HCT116 (cell line): Measurements from ENCODE around the gene LIX1. TPM values are rescaled to one million over a fixed set of nuclear protein-coding genes. Genes with fewer than 3 reads are reported as not detected.

Source experiments
- ATAC-seq: fragments of 200-7000 bp; cut with Tn5 transposase; 2 replicates; pipeline ENCODE4 v1.9.1; 2020; ENCODE audit warnings: mild to moderate bottlenecking, moderate library complexity
- BruUV-seq: library from RNA; stranded (reverse); fragments of 400-500 nt; replicated peaks from 2 replicates; lab custom pipeline; 2021; lab: Mats Ljungman, UMichigan
- CTCF ChIA-PET: fragments of 300-600 bp; sonication (Branson Sonifier 250); formaldehyde crosslinking; loops from one replicate; lab custom pipeline; 2021; ENCODE audit warnings: antibody characterized with exemption; lab: Charles Lee
- POLR2A ChIA-PET: fragments of 300-600, 350-600 bp; sonication (Branson Sonifier 250); formaldehyde crosslinking; loops from one replicate; lab custom pipeline; 2021; ENCODE audit warnings: antibody characterized with exemption; lab: Charles Lee
- RAD21 ChIA-PET, 2 experiments: fragments of 300-600 bp; sonication (Branson Sonifier 250); formaldehyde crosslinking; loops; one replicate each; lab custom pipeline; 2023; ENCODE audit warnings: low total read pairs in 2 of 2; ENCODE audit not compliant: uncharacterized antibody in 2 of 2, unreplicated experiment in 2 of 2, low non-redundant PET in 1 of 2; lab: Charles Lee
- DNase-seq: peaks from one replicate; pipeline ENCODE4 v3.0.0-alpha.2; 2010; ENCODE audit warnings: low read depth, low spot score
- H2AFZ ChIP-seq: fragments of 200-600 bp; shearing (Covaris generic), sonication (generic); 2 replicates; pipeline ENCODE4 v1.6.1; 2017; ENCODE audit warnings: low read depth, mixed run types, mixed read lengths, antibody characterized with exemption, low read length; ENCODE audit not compliant: poor library complexity, severe bottlenecking
- H3K27ac ChIP-seq: 2 replicates; pipeline ENCODE4 v1.5.1; 2012; ENCODE audit warnings: low read depth, low read length
- H3K27me3 ChIP-seq: fragments of 200-600 bp; sonication (generic); 2 replicates; pipeline ENCODE4 v1.6.1; 2016; ENCODE audit warnings: mixed run types, low read length, mixed read lengths; ENCODE audit not compliant: insufficient read depth
- H3K36me3 ChIP-seq, 2 experiments: fragments of 200-500 bp in 1 of 2; fragments of 200-600 bp in 1 of 2; sonication (Bioruptor generic) in 1 of 2; sonication (generic) in 1 of 2; 2 replicates each; pipeline versions ENCODE4 v1.5.1 to v1.6.1; 2014 to 2016; ENCODE audit warnings: low read length in 2 of 2, inconsistent platforms in 1 of 2, mixed read lengths in 1 of 2, mixed run types in 1 of 2; ENCODE audit not compliant: insufficient read depth in 2 of 2, control insufficient read depth in 1 of 2
- H3K4me1 ChIP-seq, 2 experiments: fragments of 200-600 bp in 1 of 2; sonication (generic) in 1 of 2; 2 replicates each; pipeline versions ENCODE4 v1.5.1 to v1.6.1; 2012 to 2017; ENCODE audit warnings: low read length in 2 of 2, inconsistent platforms in 1 of 2, mild to moderate bottlenecking in 1 of 2, mixed read lengths in 1 of 2, mixed run types in 1 of 2, moderate library complexity in 1 of 2; ENCODE audit not compliant: insufficient read depth in 2 of 2, control insufficient read depth in 1 of 2
- H3K4me2 ChIP-seq: fragments of 200-600 bp; sonication (generic); 2 replicates; pipeline ENCODE4 v1.6.1; 2017; ENCODE audit warnings: mixed run types, low read length, mixed read lengths
- H3K4me3 ChIP-seq, 2 experiments: fragments of 200-600 bp in 1 of 2; sonication (generic) in 1 of 2; replicated peaks in 1 of 2; 2 replicates each; pipeline ENCODE4 v1.5.1; 2011 to 2016; ENCODE audit warnings: low read length in 2 of 2, control low read depth in 1 of 2, low read depth in 1 of 2, mild to moderate bottlenecking in 1 of 2, mixed read lengths in 1 of 2, mixed run types in 1 of 2
- H3K79me2 ChIP-seq: fragments of 200-600 bp; sonication (generic); 2 replicates; pipeline ENCODE4 v1.6.1; 2017; ENCODE audit warnings: mild to moderate bottlenecking, mixed run types, low read length, moderate library complexity, mixed read lengths; ENCODE audit not compliant: insufficient read depth
- H3K9ac ChIP-seq: fragments of 200-600 bp; sonication (generic); 2 replicates; pipeline ENCODE4 v1.6.1; 2016; ENCODE audit warnings: low read length, mixed read lengths
- H3K9me2 ChIP-seq: fragments of 200-600 bp; sonication (generic), shearing (Covaris generic); 2 replicates; pipeline ENCODE4 v1.6.1; 2017; ENCODE audit warnings: mixed run types, mild to moderate bottlenecking, moderate library complexity; ENCODE audit not compliant: insufficient read depth
- H3K9me3 ChIP-seq, 2 experiments: fragments of 200-500 bp in 1 of 2; fragments of 200-600 bp in 1 of 2; sonication (Bioruptor generic) in 1 of 2; sonication (generic) in 1 of 2; 2 replicates each; pipeline ENCODE4 v1.6.1; 2014 to 2017; ENCODE audit warnings: low read length in 2 of 2, mixed read lengths in 2 of 2, inconsistent platforms in 1 of 2, low read depth in 1 of 2, mild to moderate bottlenecking in 1 of 2, mixed run types in 1 of 2, moderate library complexity in 1 of 2; ENCODE audit not compliant: control insufficient read depth in 1 of 2, insufficient read depth in 1 of 2
- H4K20me1 ChIP-seq: fragments of 200-600 bp; sonication (generic), shearing (Covaris generic); 2 replicates; pipeline ENCODE4 v1.6.1; 2017; ENCODE audit warnings: mixed run types, mild to moderate bottlenecking, moderate library complexity; ENCODE audit not compliant: insufficient read depth
- CBX3 ChIP-seq: IDR thresholded peaks from 2 replicates; pipeline ENCODE4 v1.6.1; 2012; ENCODE audit warnings: low read depth
- CEBPB ChIP-seq: IDR thresholded peaks from 2 replicates; pipeline ENCODE4 v1.6.1; 2012; ENCODE audit warnings: low read depth
- CTCF ChIP-seq, 3 experiments: fragments of 200-600 bp in 1 of 3; sonication (generic) in 1 of 3; IDR thresholded peaks in 2 of 3; conservative IDR thresholded peaks in 1 of 3; 2 replicates each; pipeline ENCODE4 v1.5.1; 2012 to 2017; ENCODE audit warnings: low read depth in 2 of 3, low read length in 2 of 3, antibody characterized with exemption in 1 of 3, borderline replicate concordance in 1 of 3, control low read depth in 1 of 3, mild to moderate bottlenecking in 1 of 3, mixed read lengths in 1 of 3, mixed run types in 1 of 3, moderate library complexity in 1 of 3; ENCODE audit not compliant: insufficient read depth in 1 of 3
- EGR1 ChIP-seq: IDR thresholded peaks from 2 replicates; pipeline ENCODE4 v1.6.1; 2012; ENCODE audit warnings: low read depth
- ELF1 ChIP-seq: IDR thresholded peaks from 2 replicates; pipeline ENCODE4 v1.6.1; 2012; ENCODE audit warnings: low read depth, borderline replicate concordance
- EZH2 ChIP-seq: fragments of 200-600 bp; sonication (generic); IDR thresholded peaks from 2 replicates; pipeline ENCODE4 v1.6.1; 2017; ENCODE audit warnings: antibody characterized with exemption, mixed run types
- EZH2phosphoT487 ChIP-seq: fragments of 200-600 bp; IDR thresholded peaks from 2 replicates; pipeline ENCODE4 v1.6.1; 2018; ENCODE audit warnings: antibody characterized with exemption, borderline replicate concordance
- FOSL1 ChIP-seq: IDR thresholded peaks from 2 replicates; pipeline ENCODE4 v1.6.1; 2012; ENCODE audit warnings: low read depth
- JUND ChIP-seq: IDR thresholded peaks from 2 replicates; pipeline ENCODE4 v1.6.1; 2012
- POLR2A ChIP-seq: IDR thresholded peaks from 2 replicates; pipeline ENCODE4 v1.7.0; 2011; ENCODE audit warnings: borderline replicate concordance; ENCODE audit not compliant: insufficient read depth, insufficient read length; ENCODE audit errors: extremely low read depth
- POLR2AphosphoS5 ChIP-seq: IDR thresholded peaks from 2 replicates; pipeline ENCODE4 v1.6.1; 2011; ENCODE audit warnings: mild to moderate bottlenecking, low read depth, low read length, moderate library complexity
- RAD21 ChIP-seq: IDR thresholded peaks from 2 replicates; pipeline ENCODE4 v1.6.1; 2012; ENCODE audit warnings: low read depth, mild to moderate bottlenecking
- REST ChIP-seq: IDR thresholded peaks from 2 replicates; pipeline ENCODE4 v1.6.1; 2012; ENCODE audit warnings: low read depth
- SIN3A ChIP-seq: IDR thresholded peaks from 2 replicates; pipeline ENCODE4 v1.6.1; 2012; ENCODE audit warnings: low read depth
- TCF7L2 ChIP-seq: IDR thresholded peaks from 2 replicates; pipeline ENCODE4 v1.7.0; 2011; ENCODE audit warnings: borderline replicate concordance, inconsistent platforms; ENCODE audit not compliant: insufficient read depth, insufficient read length; ENCODE audit errors: extremely low read depth
- ZNF274 ChIP-seq: fragments of 200-500 bp; sonication (Bioruptor generic); IDR thresholded peaks from 2 replicates; pipeline ENCODE4 v1.6.1; 2014; ENCODE audit warnings: mild to moderate bottlenecking, low read depth, low read length, inconsistent platforms
- intact Hi-C: fragments of 100-400 bp; cut with micrococcal nuclease; formaldehyde crosslinking; loops from 2 replicates; pipeline ENCODE4 v1.10.0; 2022
- total RNA-seq: library from RNA; stranded (reverse); gene quantifications from one replicate; pipeline ENCODE4 v1.2.1, GENCODE V29; 2021; ENCODE audit not compliant: unreplicated experiment
- TF ChIP-seq, protein P1 (sequence below): IDR thresholded peaks from 2 replicates; pipeline ENCODE4 v1.6.1; 2012
- TF ChIP-seq, protein P2 (sequence below): IDR thresholded peaks from 2 replicates; pipeline ENCODE4 v1.6.1; 2012

LIX1 gene
- total RNA-seq, 1 experiment from 2014 or later: not detected

DNA sequence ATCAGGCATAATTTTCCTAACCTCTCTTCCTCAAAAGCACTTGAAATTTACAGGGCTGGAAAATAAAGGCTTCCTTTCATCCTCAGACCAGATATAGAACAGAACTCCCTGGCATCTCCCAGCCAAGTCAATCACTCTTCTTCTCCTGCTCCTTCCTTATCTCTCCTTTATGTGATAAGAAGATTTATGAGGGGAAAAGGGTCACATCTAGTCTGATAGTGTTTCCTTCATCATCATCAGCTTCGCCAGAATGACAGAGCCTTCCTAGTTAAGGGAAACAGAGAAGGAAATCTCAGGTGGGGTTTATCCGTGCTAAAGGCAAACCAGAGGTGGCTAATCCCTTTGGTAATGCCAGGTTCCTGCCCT lies 36.2 kb downstream of the LIX1 start:
- Histone ChIP-seq H3K36me3 (no peaks in the 10 kb centered on the region), H3K9me2 (no peaks in the 10 kb centered on the region), H3K27ac (no peak overlapping the region), H2AFZ (no peak overlapping the region), H3K79me2 (no peaks in the 10 kb centered on the region), H3K27me3 (no peaks in the 10 kb centered on the region), H3K9ac (no peak overlapping the region), H3K4me2 (no peak overlapping the region), H3K4me3 (no peak overlapping the region), H3K4me1 (no peaks in the 10 kb centered on the region), H4K20me1 (no peaks in the 10 kb centered on the region), H3K9me3 (no peaks in the 10 kb centered on the region)
- BruUV-seq: no TSS peak
- ChIA-PET POLR2A (interaction anchor here (0.6 kb wide), 1 partner anchor 298 kb away, joined by 4 read pairs; no protein-coding TSS in a partner anchor), RAD21 (no interaction called here), CTCF (no interaction called here)
- intact Hi-C loops: no loop called here
- DNase-seq: no peak
- no peak for ATAC-seq
- TF ChIP-seq SIN3A (no peak), RAD21 (no peak), POLR2AphosphoS5 (no peak), EGR1 (no peak), JUND (no peak), CTCF (IDR thresholded peaks at IDR 0.05 in 2 of 3, conservative IDR thresholded peaks at IDR 0.05 in 1 of 3; ENCODE audit: borderline replicate concordance in 1 of 3, insufficient read depth in 1 of 3, low read depth in 2 of 3, low read length in 2 of 3) (no peak), CBX3 (no peak), ZNF274 (no peak), EZH2 (no peak), ELF1 (no peak), CEBPB (no peak), TCF7L2 (no peak), FOSL1 (no peak), EZH2phosphoT487 (no peak), POLR2A (no peak), REST (no peak)
- TF ChIP-seq, protein P1, sequence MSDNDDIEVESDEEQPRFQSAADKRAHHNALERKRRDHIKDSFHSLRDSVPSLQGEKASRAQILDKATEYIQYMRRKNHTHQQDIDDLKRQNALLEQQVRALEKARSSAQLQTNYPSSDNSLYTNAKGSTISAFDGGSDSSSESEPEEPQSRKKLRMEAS: no peak
- TF ChIP-seq, protein P2, sequence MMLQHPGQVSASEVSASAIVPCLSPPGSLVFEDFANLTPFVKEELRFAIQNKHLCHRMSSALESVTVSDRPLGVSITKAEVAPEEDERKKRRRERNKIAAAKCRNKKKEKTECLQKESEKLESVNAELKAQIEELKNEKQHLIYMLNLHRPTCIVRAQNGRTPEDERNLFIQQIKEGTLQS: no peak
